GM23338 (cell line): ENCODE data around the gene LIPH. TPM values are rescaled to one million over a fixed set of nuclear protein-coding genes. Genes with fewer than 3 reads are reported as not detected.
"Not testable (repeated sequence)": the region's sequence is repeated elsewhere in the genome, so short reads cannot be mapped to it uniquely, and the experiment has no call there.

Source experiments
- ATAC-seq: fragments of 200-7000 bp; cut with Tn5 transposase; 3 replicates; pipeline ENCODE4 v1.9.1; 2020
- DNase-seq: peaks from one replicate; pipeline ENCODE4 v3.0.0-alpha.2; 2015; ENCODE audit warnings: low spot score
- H2AFZ ChIP-seq: fragments of 200-600 bp; sonication (generic); 2 replicates; pipeline ENCODE4 v1.8.0; 2016; ENCODE audit warnings: antibody characterized with exemption, mild to moderate bottlenecking, moderate library complexity
- H3F3A ChIP-seq: fragments of 200-600 bp; sonication (generic); replicated peaks from 2 replicates; pipeline ENCODE4 v1.8.0; 2017; ENCODE audit warnings: antibody characterized with exemption, mixed run types, low read depth
- H3K27ac ChIP-seq: fragments of 200-600 bp; sonication (generic); 2 replicates; pipeline ENCODE4 v1.6.1; 2016; ENCODE audit warnings: low read depth
- H3K27me3 ChIP-seq: fragments of 200-600 bp; sonication (generic); 2 replicates; pipeline ENCODE4 v1.8.0; 2016; ENCODE audit warnings: mild to moderate bottlenecking, mixed run types, moderate library complexity; ENCODE audit not compliant: insufficient read depth
- H3K36me3 ChIP-seq: fragments of 200-600 bp; sonication (generic); 2 replicates; pipeline ENCODE4 v1.8.0; 2016; ENCODE audit warnings: mild to moderate bottlenecking; ENCODE audit not compliant: insufficient read depth
- H3K4me1 ChIP-seq: fragments of 200-600 bp; sonication (generic); 2 replicates; pipeline ENCODE4 v1.8.0; 2016; ENCODE audit warnings: mild to moderate bottlenecking, moderate library complexity; ENCODE audit not compliant: insufficient read depth
- H3K4me2 ChIP-seq: fragments of 200-600 bp; sonication (generic); 2 replicates; pipeline ENCODE4 v1.7.1; 2017; ENCODE audit warnings: mixed run types
- H3K4me3 ChIP-seq: fragments of 200-600 bp; sonication (generic); 2 replicates; pipeline ENCODE4 v1.6.1; 2016; ENCODE audit warnings: mixed run types
- H3K79me2 ChIP-seq: fragments of 200-600 bp; sonication (generic); replicated peaks from 2 replicates; pipeline ENCODE4 v1.8.0; 2017; ENCODE audit warnings: mild to moderate bottlenecking; ENCODE audit not compliant: insufficient read depth
- H3K9me2 ChIP-seq: fragments of 200-600 bp; sonication (generic); 2 replicates; pipeline ENCODE4 v1.8.0; 2017; ENCODE audit not compliant: insufficient read depth
- H4K20me1 ChIP-seq: fragments of 200-600 bp; sonication (generic); replicated peaks from 2 replicates; pipeline ENCODE4 v1.8.0; 2017; ENCODE audit warnings: mild to moderate bottlenecking; ENCODE audit not compliant: insufficient read depth
- H3K27ac Mint-ChIP-seq: 2 replicates; pipeline ENCODE4 v1.8.0; 2020; ENCODE audit warnings: inconsistent platforms, mild to moderate bottlenecking, moderate library complexity, mixed read lengths
- H3K27me3 Mint-ChIP-seq: 3 replicates; pipeline ENCODE4 v1.8.0; 2022; ENCODE audit warnings: low read depth, mild to moderate bottlenecking, moderate library complexity, mixed read lengths, inconsistent platforms; ENCODE audit not compliant: insufficient read depth, poor library complexity
- H3K36me3 Mint-ChIP-seq: 3 replicates; pipeline ENCODE4 v1.8.0; 2021; ENCODE audit warnings: low read depth, mild to moderate bottlenecking, inconsistent platforms, moderate library complexity, mixed read lengths
- H3K4me1 Mint-ChIP-seq: 3 replicates; pipeline ENCODE4 v1.8.0; 2020; ENCODE audit warnings: mild to moderate bottlenecking, inconsistent platforms, mixed read lengths
- H3K4me3 Mint-ChIP-seq: 3 replicates; pipeline ENCODE4 v1.8.0; 2021; ENCODE audit warnings: moderate library complexity, mild to moderate bottlenecking, inconsistent platforms, mixed read lengths
- H3K9me3 Mint-ChIP-seq: 3 replicates; pipeline ENCODE4 v1.8.0; 2020; ENCODE audit warnings: moderate library complexity, mild to moderate bottlenecking, inconsistent platforms, mixed read lengths
- CREB1 ChIP-seq: fragments of 250-450 bp; sonication (Bioruptor Pico); IDR thresholded peaks from 2 replicates; pipeline ENCODE4 v1.5.0; 2020; ENCODE audit warnings: low read depth, mild to moderate bottlenecking, moderate library complexity
- EZH2 ChIP-seq: fragments of 200-600 bp; sonication (generic); IDR thresholded peaks from one replicate; pipeline ENCODE4 v1.8.0; 2017; ENCODE audit warnings: antibody characterized with exemption, mild to moderate bottlenecking, low read depth; ENCODE audit not compliant: unreplicated experiment
- REST ChIP-seq: IDR thresholded peaks from one replicate; pipeline ENCODE4 v1.6.1; 2018; ENCODE audit warnings: antibody characterized with exemption; ENCODE audit not compliant: unreplicated experiment
- polyA plus RNA-seq: library from polyadenylated mRNA; unstranded; fragments of >200 nt; fragmentation: Nextera tagmentation; extraction: Ambion mirVana; gene quantifications from 2 replicates; pipeline ENCODE4 v1.2.1, GENCODE V29; 2016
- total RNA-seq: library from RNA; depleted of rRNA; stranded (reverse); fragments of >200 nt; shearing (Covaris generic); gene quantifications from 2 replicates; pipeline ENCODE4 v1.2.3, GENCODE V29; 2014

Gene LIPH
- total and polyA plus RNA-seq, 2 experiments from 2014 or later = 0.03 to 0.16 TPM

- not testable (repeated sequence) for H3K9me2 ChIP-seq, H3K27me3 Mint-ChIP-seq, H3K36me3 ChIP-seq, H4K20me1 ChIP-seq, H3K4me2 ChIP-seq, H3F3A ChIP-seq, H3K4me3 ChIP-seq, H3K9me3 Mint-ChIP-seq, ATAC-seq, H3K36me3 Mint-ChIP-seq, H2AFZ ChIP-seq, H3K27ac Mint-ChIP-seq, H3K79me2 ChIP-seq, DNase-seq, H3K27ac ChIP-seq, H3K27me3 ChIP-seq, H3K4me3 Mint-ChIP-seq
- peaks cover 23% of the 10 kb centered on the region for H3K4me1 ChIP-seq
- peaks cover 35% of the 10 kb centered on the region for H3K4me1 Mint-ChIP-seq
Measured at GRCh38 chr3:185556640-185557039, 4.3 kb upstream of the LIPH start.

GRCh38 chr3:185555860-185556347, 3.5 kb upstream of the LIPH start:
- peaks cover 27% of the 10 kb centered on the region for H3K4me1 Mint-ChIP-seq

GRCh38 chr3:185555101-185555501, 2.7 kb upstream of the LIPH start:
- Histone ChIP-seq H3K4me1 (peaks cover 7% of the 10 kb centered on the region; the same call in 1 of the 2 replicates), H3K27ac (no peak overlapping the region), H3F3A (no peaks in the 10 kb centered on the region), H3K9me2 (no peaks in the 10 kb centered on the region), H2AFZ (no peak overlapping the region), H3K4me2 (no peak overlapping the region), H3K4me3 (no peak overlapping the region), H4K20me1 (no peaks in the 10 kb centered on the region), H3K27me3 (no peaks in the 10 kb centered on the region), H3K79me2 (no peaks in the 10 kb centered on the region), H3K36me3 (no peaks in the 10 kb centered on the region)
- Mint-ChIP-seq H3K27ac (no peak overlapping the region), H3K36me3 (no peaks in the 10 kb centered on the region), H3K4me3 (no peak overlapping the region), H3K27me3 (peaks cover 6% of the 10 kb centered on the region), H3K4me1 (peaks cover 19% of the 10 kb centered on the region), H3K9me3 (no peaks in the 10 kb centered on the region)
- DNase-seq (no peak), ATAC-seq (no peak)
- TF ChIP-seq REST = no peak

More at GRCh38 chr3:185555860-185556347, 3.5 kb upstream of the LIPH start:
- H3K4me3 ChIP-seq = no peak overlapping the region
- H3K27ac ChIP-seq = no peak overlapping the region
- Mint-ChIP-seq H3K27ac (no peak overlapping the region), H3K9me3 (no peaks in the 10 kb centered on the region), H3K36me3 (no peaks in the 10 kb centered on the region), H3K4me3 (no peak overlapping the region), H3K27me3 (peaks cover 6% of the 10 kb centered on the region)
- peaks cover 15% of the 10 kb centered on the region for H3K4me1 ChIP-seq
- no peak overlapping the region for H3K4me2 ChIP-seq
- ATAC-seq (no peak), DNase-seq (no peak)
- TF ChIP-seq CREB1 (CRISPR knock-in tag) (no peak), EZH2 (no peak)
- no peaks in the 10 kb centered on the region for H3K36me3 ChIP-seq
- H3F3A ChIP-seq = 0 out of 2 replicates have a peak, but pooled peaks cover under 1% of the 10 kb centered on the region
- H3K9me2 ChIP-seq = no peaks in the 10 kb centered on the region
- H3K79me2 ChIP-seq = no peaks in the 10 kb centered on the region
- H3K27me3 ChIP-seq = no peaks in the 10 kb centered on the region
- H4K20me1 ChIP-seq = no peaks in the 10 kb centered on the region
- H2AFZ ChIP-seq = no peak overlapping the region
